HG03558 (cell line): ENCODE data around the gene STK38.

Source experiments
- ATAC-seq: cut with Tn5 transposase; IDR thresholded peaks from one replicate; pipeline ENCODE4 v1.9.1; 2021; ENCODE audit warnings: moderate number of reproducible peaks; ENCODE audit not compliant: unreplicated experiment; ENCODE audit errors: extremely low read depth

STK38 gene

DNA sequence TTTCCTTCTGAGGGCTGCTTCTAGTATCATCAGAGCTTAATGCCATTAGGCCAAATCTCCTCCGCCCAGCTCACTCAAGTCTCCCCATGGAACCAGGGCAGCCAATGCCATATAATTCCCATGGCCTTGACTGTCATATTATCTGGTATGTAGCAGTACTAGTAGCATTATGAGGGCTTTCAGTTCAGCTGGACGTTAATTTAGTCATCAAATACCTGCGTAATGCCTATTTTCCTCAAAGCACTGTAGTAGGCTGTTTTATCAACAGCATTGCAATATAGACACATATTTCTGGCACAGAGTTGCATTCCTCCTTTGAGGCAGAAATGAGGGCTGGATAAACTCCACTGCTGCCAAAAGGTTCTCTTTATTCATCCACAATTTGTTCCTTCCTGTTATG lies 102.8 kb downstream of the STK38 start:
- ATAC-seq = no peak
